ENCODE results near the gene MED16.
A peak's percentile ranks its signal among the peaks of the same experiment; 100 is the strongest.
"Not testable (repeated sequence)": the region's sequence is repeated elsewhere in the genome, so short reads cannot be mapped to it uniquely, and the experiment has no call there.

Gene MED16

GRCh38 chr19:850221-850978 lies 42.6 kb downstream of the MED16 start:
- Histone ChIP-seq H3K4me1 (ENCODE audit: control insufficient read depth, insufficient read depth, low read length) (no peaks in the 10 kb centered on the region), H3K4me3 (ENCODE audit: insufficient read depth, low read depth, low read length) (no peak overlapping the region), H3K27me3 (ENCODE audit: control insufficient read depth, insufficient read depth, low read length, poor library complexity, severe bottlenecking) (peaks cover 4% of the 10 kb centered on the region), H3K27ac (ENCODE audit: insufficient read depth, low read depth, low read length, poor library complexity, severe bottlenecking) (peak overlapping the region; percentile 26), H3K9me3 (ENCODE audit: control insufficient read depth, low read length) (no peaks in the 10 kb centered on the region), H3K36me3 (ENCODE audit: control insufficient read depth, insufficient read depth, low read length) (no peaks in the 10 kb centered on the region)
- WGBS, 2 experiments = 45 to 47% methylated on average over 28 of the region's 28 CpGs

- WGBS, 2 experiments = 84 to 91% methylated on average over 8 of the region's 8 CpGs
- not testable (repeated sequence) for H3K36me3 ChIP-seq (ENCODE audit: control insufficient read depth, insufficient read depth, low read length); H3K4me3 ChIP-seq (ENCODE audit: insufficient read depth, low read depth, low read length); H3K4me1 ChIP-seq (ENCODE audit: control insufficient read depth, insufficient read depth, low read length); H3K27ac ChIP-seq (ENCODE audit: insufficient read depth, low read depth, low read length, poor library complexity, severe bottlenecking); H3K27me3 ChIP-seq (ENCODE audit: control insufficient read depth, insufficient read depth, low read length, poor library complexity, severe bottlenecking); H3K9me3 ChIP-seq (ENCODE audit: control insufficient read depth, low read length)
Measured at GRCh38 chr19:849195-849594, 43.8 kb downstream of the MED16 start.

GRCh38 chr19:848386-848921 lies 44.5 kb downstream of the MED16 start:
- Histone ChIP-seq H3K4me1 (ENCODE audit: control insufficient read depth, insufficient read depth, low read length) (no peaks in the 10 kb centered on the region), H3K27me3 (ENCODE audit: control insufficient read depth, insufficient read depth, low read length, poor library complexity, severe bottlenecking) (peaks cover 17% of the 10 kb centered on the region), H3K9me3 (ENCODE audit: control insufficient read depth, low read length) (no peaks in the 10 kb centered on the region), H3K4me3 (ENCODE audit: insufficient read depth, low read depth, low read length) (no peak overlapping the region), H3K36me3 (ENCODE audit: control insufficient read depth, insufficient read depth, low read length) (no peaks in the 10 kb centered on the region), H3K27ac (ENCODE audit: insufficient read depth, low read depth, low read length, poor library complexity, severe bottlenecking) (no peak overlapping the region)
- 69 to 75% methylated on average over 12 of the region's 12 CpGs for WGBS, 2 experiments

- Histone ChIP-seq H3K27me3 (ENCODE audit: control insufficient read depth, insufficient read depth, low read length, poor library complexity, severe bottlenecking) (peaks cover 33% of the 10 kb centered on the region), H3K9me3 (ENCODE audit: control insufficient read depth, low read length) (no peaks in the 10 kb centered on the region), H3K27ac (ENCODE audit: insufficient read depth, low read depth, low read length, poor library complexity, severe bottlenecking) (no peak overlapping the region), H3K4me3 (ENCODE audit: insufficient read depth, low read depth, low read length) (no peak overlapping the region), H3K36me3 (ENCODE audit: control insufficient read depth, insufficient read depth, low read length) (no peaks in the 10 kb centered on the region), H3K4me1 (ENCODE audit: control insufficient read depth, insufficient read depth, low read length) (no peaks in the 10 kb centered on the region)
- 77 to 80% methylated on average over 37 of the region's 37 CpGs for WGBS, 2 experiments
Measured at GRCh38 chr19:845707-846521, 47.1 kb downstream of the MED16 start.

GRCh38 chr19:844546-844971 lies 48.4 kb downstream of the MED16 start:
- H3K36me3 ChIP-seq (ENCODE audit: control insufficient read depth, insufficient read depth, low read length) = no peaks in the 10 kb centered on the region
- H3K4me1 ChIP-seq (ENCODE audit: control insufficient read depth, insufficient read depth, low read length) = no peaks in the 10 kb centered on the region
- no peak overlapping the region for H3K27ac ChIP-seq (ENCODE audit: insufficient read depth, low read depth, low read length, poor library complexity, severe bottlenecking)
- WGBS, 2 experiments = 61 to 62% methylated on average over 11 of the region's 11 CpGs
- no peaks in the 10 kb centered on the region for H3K9me3 ChIP-seq (ENCODE audit: control insufficient read depth, low read length)
- H3K4me3 ChIP-seq (ENCODE audit: insufficient read depth, low read depth, low read length) = no peak overlapping the region
- peaks cover 33% of the 10 kb centered on the region for H3K27me3 ChIP-seq (ENCODE audit: control insufficient read depth, insufficient read depth, low read length, poor library complexity, severe bottlenecking)

- no peaks in the 10 kb centered on the region for H3K4me1 ChIP-seq (ENCODE audit: control insufficient read depth, insufficient read depth, low read length)
- H3K4me3 ChIP-seq (ENCODE audit: insufficient read depth, low read depth, low read length) = peak overlapping the region; percentile 13
- H3K9me3 ChIP-seq (ENCODE audit: control insufficient read depth, low read length) = no peaks in the 10 kb centered on the region
- WGBS, 2 experiments = 12% methylated on average over 51 to 60 of the region's 70 CpGs
- no peaks in the 10 kb centered on the region for H3K36me3 ChIP-seq (ENCODE audit: control insufficient read depth, insufficient read depth, low read length)
- no peak overlapping the region for H3K27ac ChIP-seq (ENCODE audit: insufficient read depth, low read depth, low read length, poor library complexity, severe bottlenecking)
- peaks cover 33% of the 10 kb centered on the region for H3K27me3 ChIP-seq (ENCODE audit: control insufficient read depth, insufficient read depth, low read length, poor library complexity, severe bottlenecking)
Measured at GRCh38 chr19:843836-844545, 49.0 kb downstream of the MED16 start.

GRCh38 chr19:843180-843835 lies 49.7 kb downstream of the MED16 start:
- Histone ChIP-seq H3K9me3 (ENCODE audit: control insufficient read depth, low read length) (no peaks in the 10 kb centered on the region), H3K4me3 (ENCODE audit: insufficient read depth, low read depth, low read length) (peak overlapping the region; percentile 13), H3K36me3 (ENCODE audit: control insufficient read depth, insufficient read depth, low read length) (no peaks in the 10 kb centered on the region), H3K27me3 (ENCODE audit: control insufficient read depth, insufficient read depth, low read length, poor library complexity, severe bottlenecking) (peaks cover 30% of the 10 kb centered on the region), H3K27ac (ENCODE audit: insufficient read depth, low read depth, low read length, poor library complexity, severe bottlenecking) (no peak overlapping the region), H3K4me1 (ENCODE audit: control insufficient read depth, insufficient read depth, low read length) (no peaks in the 10 kb centered on the region)
- WGBS, 2 experiments = 7% methylated on average over 46 of the region's 46 CpGs

GRCh38 chr19:842802-843179 lies 50.2 kb downstream of the MED16 start:
- not testable (repeated sequence) for H3K36me3 ChIP-seq (ENCODE audit: control insufficient read depth, insufficient read depth, low read length); H3K4me1 ChIP-seq (ENCODE audit: control insufficient read depth, insufficient read depth, low read length); H3K27ac ChIP-seq (ENCODE audit: insufficient read depth, low read depth, low read length, poor library complexity, severe bottlenecking); H3K4me3 ChIP-seq (ENCODE audit: insufficient read depth, low read depth, low read length); H3K9me3 ChIP-seq (ENCODE audit: control insufficient read depth, low read length)
- WGBS, 2 experiments = 86 to 89% methylated on average over 7 of the region's 7 CpGs
- H3K27me3 ChIP-seq (ENCODE audit: control insufficient read depth, insufficient read depth, low read length, poor library complexity, severe bottlenecking) = peaks cover 29% of the 10 kb centered on the region

- peaks cover 29% of the 10 kb centered on the region for H3K27me3 ChIP-seq (ENCODE audit: control insufficient read depth, insufficient read depth, low read length, poor library complexity, severe bottlenecking)
- H3K27ac ChIP-seq (ENCODE audit: insufficient read depth, low read depth, low read length, poor library complexity, severe bottlenecking) = no peak within 1 kb of the TSS
- no peak within 1 kb of the TSS for H3K4me3 ChIP-seq (ENCODE audit: insufficient read depth, low read depth, low read length)
- H3K9me3 ChIP-seq (ENCODE audit: control insufficient read depth, low read length) = no peaks in the 10 kb centered on the region
- no peaks in the 10 kb centered on the region for H3K36me3 ChIP-seq (ENCODE audit: control insufficient read depth, insufficient read depth, low read length)
- no peaks in the 10 kb centered on the region for H3K4me1 ChIP-seq (ENCODE audit: control insufficient read depth, insufficient read depth, low read length)
- WGBS, 2 experiments = 84 to 87% methylated on average over 24 of the region's 24 CpGs
Measured at GRCh38 chr19:840519-841206, 52.3 kb downstream of the MED16 start, which contains the start of gene PRTN3. Gene PRTN3, plus strand, starts transcription at chr19:840999. Its CDS starts 10 bp downstream, at chr19:841009.
